ENCODE measurements around the gene TTC27. TPM values are rescaled to one million over a fixed set of nuclear protein-coding genes. Genes with fewer than 3 reads are reported as not detected.

TTC27 gene
- total and polyA plus RNA-seq, 5 experiments from 2014 or later: 19.5 to 29.1 (median 24.8) TPM

- ATAC-seq (no peak), DNase-seq (no peak)
- Mint-ChIP-seq H3K27me3 (no peaks in the 10 kb centered on the region), H3K9me3 (no peaks in the 10 kb centered on the region), H3K4me3 (no peak overlapping the region), H3K27ac (no peak overlapping the region), H3K4me1 (peaks cover 0 to 5% (median 0%) of the 10 kb centered on the region in 4 donors), H3K36me3 (peaks cover 30 to 56% (median 42%) of the 10 kb centered on the region in 3 donors)
- POLR2A ChIA-PET: no interaction called here
These were observed 179.0 kb downstream of the TTC27 start for GRCh38 chr2:32806857-32807256.

GRCh38 chr2:32807662-32808061, 179.8 kb downstream of the TTC27 start:
- no peak overlapping the region for H3K4me3 Mint-ChIP-seq
- H3K9me3 Mint-ChIP-seq: no peaks in the 10 kb centered on the region
- peaks cover 0 to 5% (median 0%) of the 10 kb centered on the region in 4 donors for H3K4me1 Mint-ChIP-seq
- H3K36me3 Mint-ChIP-seq: peaks cover 28 to 58% (median 42%) of the 10 kb centered on the region in 3 donors
- DNase-seq: no peak
- ATAC-seq: no peak
- H3K27ac Mint-ChIP-seq: no peak overlapping the region
- POLR2A ChIA-PET: no interaction called here
- no peaks in the 10 kb centered on the region for H3K27me3 Mint-ChIP-seq

- Mint-ChIP-seq H3K4me1 (peaks cover 0 to 5% (median 0%) of the 10 kb centered on the region in 4 donors), H3K4me3 (no peak overlapping the region), H3K9me3 (no peaks in the 10 kb centered on the region), H3K36me3 (peaks cover 27 to 75% (median 46%) of the 10 kb centered on the region in 3 donors), H3K27me3 (no peaks in the 10 kb centered on the region), H3K27ac (no peak overlapping the region)
- no peak for ATAC-seq
- no peak for DNase-seq
- POLR2A ChIA-PET: no interaction called here
These were observed 183.2 kb downstream of the TTC27 start for GRCh38 chr2:32810909-32811495.

GRCh38 chr2:32811696-32812095, 183.8 kb downstream of the TTC27 start:
- H3K9me3 Mint-ChIP-seq: no peaks in the 10 kb centered on the region
- ATAC-seq (no peak), DNase-seq (no peak)
- H3K4me1 Mint-ChIP-seq: peaks cover 0 to 5% (median 0%) of the 10 kb centered on the region in 4 donors
- no peaks in the 10 kb centered on the region for H3K27me3 Mint-ChIP-seq
- POLR2A ChIA-PET: no interaction called here
- peaks cover 27 to 79% (median 49%) of the 10 kb centered on the region in 3 donors for H3K36me3 Mint-ChIP-seq
- no peak overlapping the region for H3K4me3 Mint-ChIP-seq
- H3K27ac Mint-ChIP-seq: no peak overlapping the region

- H3K27ac Mint-ChIP-seq: no peak overlapping the region
- no peaks in the 10 kb centered on the region for H3K27me3 Mint-ChIP-seq
- peaks cover 0 to 5% (median 0%) of the 10 kb centered on the region in 4 donors for H3K4me1 Mint-ChIP-seq
- DNase-seq: no peak
- H3K9me3 Mint-ChIP-seq: no peaks in the 10 kb centered on the region
- H3K4me3 Mint-ChIP-seq: no peak overlapping the region
- no peak for ATAC-seq
- POLR2A ChIA-PET: no interaction called here
- H3K36me3 Mint-ChIP-seq: peaks cover 27 to 84% (median 53%) of the 10 kb centered on the region in 3 donors
These were observed 184.5 kb downstream of the TTC27 start for GRCh38 chr2:32812316-32812715.

- ATAC-seq: no peak
These were observed 192.2 kb downstream of the TTC27 start for GRCh38 chr2:32820088-32820487.

GRCh38 chr2:32820701-32821100, 192.9 kb downstream of the TTC27 start:
- no peak overlapping the region for H3K4me3 Mint-ChIP-seq
- H3K36me3 Mint-ChIP-seq: peaks cover 10 to 62% (median 61%) of the 10 kb centered on the region in 3 donors
- H3K27me3 Mint-ChIP-seq: no peaks in the 10 kb centered on the region
- POLR2A ChIA-PET: no interaction called here
- no peak for ATAC-seq
- H3K27ac Mint-ChIP-seq: no peak overlapping the region
- no peaks in the 10 kb centered on the region for H3K4me1 Mint-ChIP-seq
- no peak for DNase-seq
- peaks cover 0 to under 1% (median 0%) of the 10 kb centered on the region in 9 donors for H3K9me3 Mint-ChIP-seq

More at GRCh38 chr2:32820088-32820487, 192.2 kb downstream of the TTC27 start:
- Mint-ChIP-seq H3K4me3 (no peak overlapping the region), H3K27ac (no peak overlapping the region), H3K36me3 (peaks cover 10 to 68% (median 55%) of the 10 kb centered on the region in 3 donors), H3K9me3 (no peaks in the 10 kb centered on the region), H3K27me3 (no peaks in the 10 kb centered on the region), H3K4me1 (no peaks in the 10 kb centered on the region)
- DNase-seq: no peak
- POLR2A ChIA-PET: no interaction called here

GRCh38 chr2:32824070-32824809, 196.4 kb downstream of the TTC27 start:
- no peak overlapping the region for H3K27ac Mint-ChIP-seq
- POLR2A ChIA-PET: no interaction called here
- H3K4me3 Mint-ChIP-seq: no peak overlapping the region
- peaks cover 19 to 49% (median 35%) of the 10 kb centered on the region in 3 donors for H3K36me3 Mint-ChIP-seq
- no peaks in the 10 kb centered on the region for H3K4me1 Mint-ChIP-seq
- DNase-seq (no peak), ATAC-seq (no peak)
- H3K27me3 Mint-ChIP-seq: no peaks in the 10 kb centered on the region
- peaks cover 0 to 25% (median 14%) of the 10 kb centered on the region in 9 donors for H3K9me3 Mint-ChIP-seq

GRCh38 chr2:32825291-32825712, 197.5 kb downstream of the TTC27 start:
- H3K9me3 Mint-ChIP-seq: peaks cover 0 to 35% (median 18%) of the 10 kb centered on the region in 9 donors
- H3K27ac Mint-ChIP-seq: no peak overlapping the region
- H3K36me3 Mint-ChIP-seq: peaks cover 18 to 39% (median 25%) of the 10 kb centered on the region in 3 donors
- no peak for DNase-seq
- H3K27me3 Mint-ChIP-seq: no peaks in the 10 kb centered on the region
- ATAC-seq: no peak
- POLR2A ChIA-PET: no interaction called here
- no peaks in the 10 kb centered on the region for H3K4me1 Mint-ChIP-seq
- no peak overlapping the region for H3K4me3 Mint-ChIP-seq

- Mint-ChIP-seq H3K4me1 (peaks cover 0 to 2% (median under 1%) of the 10 kb centered on the region in 4 donors), H3K36me3 (peaks cover 3 to 18% (median 13%) of the 10 kb centered on the region in 3 donors), H3K9me3 (peaks cover 0 to 73% (median 41%) of the 10 kb centered on the region in 9 donors), H3K27ac (no peak overlapping the region), H3K27me3 (no peaks in the 10 kb centered on the region), H3K4me3 (no peak overlapping the region)
- ATAC-seq (no peak), DNase-seq (no peak)
- POLR2A ChIA-PET: no interaction called here
These were observed 202.3 kb downstream of the TTC27 start for GRCh38 chr2:32830196-32830595.

GRCh38 chr2:32832821-32833220, 205.0 kb downstream of the TTC27 start:
- peaks cover 0 to 2% (median 0%) of the 10 kb centered on the region in 5 donors for H3K27me3 Mint-ChIP-seq
- H3K4me1 Mint-ChIP-seq: peaks cover 0 to 7% (median 4%) of the 10 kb centered on the region in 4 donors
- peaks cover 0 to 18% (median 3%) of the 10 kb centered on the region in 3 donors for H3K36me3 Mint-ChIP-seq
- peaks cover 0 to 61% (median 33%) of the 10 kb centered on the region in 9 donors for H3K9me3 Mint-ChIP-seq
- ATAC-seq (no peak), DNase-seq (no peak)
- no peak overlapping the region for H3K4me3 Mint-ChIP-seq
- POLR2A ChIA-PET: no interaction called here
- H3K27ac Mint-ChIP-seq: no peak overlapping the region

- no peak for ATAC-seq
- POLR2A ChIA-PET: no interaction called here
- H3K27me3 Mint-ChIP-seq: peaks cover 0 to 3% (median 0%) of the 10 kb centered on the region in 5 donors
- no peak overlapping the region for H3K4me3 Mint-ChIP-seq
- H3K27ac Mint-ChIP-seq: no peak overlapping the region
- H3K9me3 Mint-ChIP-seq: peaks cover 0 to 53% (median 30%) of the 10 kb centered on the region in 9 donors
- peaks cover 0 to 7% (median 4%) of the 10 kb centered on the region in 4 donors for H3K4me1 Mint-ChIP-seq
- no peak for DNase-seq
- H3K36me3 Mint-ChIP-seq: peaks cover 0 to 13% (median 0%) of the 10 kb centered on the region in 3 donors
These were observed 205.9 kb downstream of the TTC27 start for GRCh38 chr2:32833709-32834108.

GRCh38 chr2:32835148-32835547, 207.3 kb downstream of the TTC27 start:
- Mint-ChIP-seq H3K4me3 (peak overlapping the region in 1 of 10 donors; percentile 21), H3K9me3 (peaks cover 0 to 39% (median 20%) of the 10 kb centered on the region in 9 donors), H3K27ac (no peak overlapping the region), H3K36me3 (peaks cover 0 to 6% (median 0%) of the 10 kb centered on the region in 3 donors), H3K4me1 (peaks cover 0 to 7% (median 4%) of the 10 kb centered on the region in 4 donors), H3K27me3 (peaks cover 0 to 3% (median 0%) of the 10 kb centered on the region in 5 donors)
- ATAC-seq (no peak), DNase-seq (no peak)
- POLR2A ChIA-PET: no interaction called here
